K562 (cell line): Measurements from ENCODE around the gene PCP2.

Experiments
- BRD4 ChIP-seq: fragments of 200-600 bp; sonication (generic); IDR thresholded peaks from 2 replicates; pipeline ENCODE4 v1.6.1; 2017; ENCODE audit warnings: inconsistent platforms
- CAMTA2 ChIP-seq: fragments of 250-450 bp; sonication (Bioruptor Pico); conservative IDR thresholded peaks from 2 replicates; pipeline ENCODE4 v1.5.1; 2022
- CEBPZ ChIP-seq: fragments of 150-350 bp; IDR thresholded peaks from 2 replicates; pipeline ENCODE4 v1.6.1; 2014; ENCODE audit warnings: low read depth, mild to moderate bottlenecking, low read length, borderline replicate concordance
- CTCF ChIP-seq, 3 experiments: IDR thresholded peaks in 2 of 3; conservative IDR thresholded peaks in 1 of 3; 2 replicates each; pipeline ENCODE4 v1.5.1; 2011 to 2012; ENCODE audit warnings: low read length in 3 of 3, mild to moderate bottlenecking in 3 of 3, control low read depth in 2 of 3, improper control_type of control experiment in 1 of 3, inconsistent platforms in 1 of 3, low read depth in 1 of 3, mixed read lengths in 1 of 3, moderate library complexity in 1 of 3; ENCODE audit not compliant: insufficient read depth in 2 of 3
- FOXJ3 ChIP-seq: sonication (generic); formaldehyde crosslinking; IDR thresholded peaks from 2 replicates; pipeline ENCODE4 v1.4.0; 2020; ENCODE audit warnings: mild to moderate bottlenecking, missing genetic modification reagents
- GATAD2A ChIP-seq: fragments of 450-650 bp; IDR thresholded peaks from 2 replicates; pipeline ENCODE4 v1.6.1; 2017
- IRF2 ChIP-seq: sonication (generic); formaldehyde crosslinking; IDR thresholded peaks from 2 replicates; pipeline ENCODE4 v1.8.1; 2022; ENCODE audit warnings: mild to moderate bottlenecking, missing genetic modification reagents
- MXI1 ChIP-seq: IDR thresholded peaks from 2 replicates; pipeline ENCODE4 v1.6.1; 2011; ENCODE audit warnings: low read depth, mild to moderate bottlenecking, improper control_type of control experiment, low read length
- ZNF668 ChIP-seq: fragments of 250-450 bp; sonication (Bioruptor Pico); IDR thresholded peaks from 2 replicates; pipeline ENCODE4 v1.8.0; 2022; ENCODE audit warnings: mild to moderate bottlenecking, inconsistent platforms
- TF ChIP-seq, protein P1 (sequence below): fragments of 250-450 bp; sonication (Bioruptor Pico); IDR thresholded peaks from 2 replicates; pipeline ENCODE4 v1.8.0; 2022; ENCODE audit warnings: moderate library complexity, mild to moderate bottlenecking, inconsistent platforms
- TF ChIP-seq, protein P2 (sequence below): fragments of 250-450 bp; sonication (Bioruptor Pico); IDR thresholded peaks from 2 replicates; pipeline ENCODE4 v1.5.1; 2021; ENCODE audit warnings: mild to moderate bottlenecking
- TF ChIP-seq, protein P3 (sequence below): IDR thresholded peaks from 2 replicates; pipeline ENCODE4 v1.6.1; 2011; ENCODE audit warnings: borderline replicate concordance, low read depth, mild to moderate bottlenecking, moderate library complexity, low read length; ENCODE audit not compliant: insufficient read depth, poor library complexity, severe bottlenecking
- TF ChIP-seq, protein P4 (sequence below): sonication (generic); formaldehyde crosslinking; IDR thresholded peaks from 2 replicates; pipeline ENCODE4 v1.5.0; 2020; ENCODE audit warnings: missing genetic modification reagents

- TF ChIP-seq CEBPZ (no peak), CTCF (IDR thresholded peaks at IDR 0.05 in 2 of 3, conservative IDR thresholded peaks at IDR 0.05 in 1 of 3; ENCODE audit: insufficient read depth in 2 of 3, low read depth in 1 of 3, low read length in 3 of 3) (no peak), FOXJ3 (CRISPR knock-in tag) (no peak), MXI1 (no peak), BRD4 (no peak), CAMTA2 (CRISPR knock-in tag) (no peak), GATAD2A (no peak), IRF2 (CRISPR knock-in tag) (no peak), ZNF668 (CRISPR knock-in tag) (no peak)
- TF ChIP-seq, protein P1, sequence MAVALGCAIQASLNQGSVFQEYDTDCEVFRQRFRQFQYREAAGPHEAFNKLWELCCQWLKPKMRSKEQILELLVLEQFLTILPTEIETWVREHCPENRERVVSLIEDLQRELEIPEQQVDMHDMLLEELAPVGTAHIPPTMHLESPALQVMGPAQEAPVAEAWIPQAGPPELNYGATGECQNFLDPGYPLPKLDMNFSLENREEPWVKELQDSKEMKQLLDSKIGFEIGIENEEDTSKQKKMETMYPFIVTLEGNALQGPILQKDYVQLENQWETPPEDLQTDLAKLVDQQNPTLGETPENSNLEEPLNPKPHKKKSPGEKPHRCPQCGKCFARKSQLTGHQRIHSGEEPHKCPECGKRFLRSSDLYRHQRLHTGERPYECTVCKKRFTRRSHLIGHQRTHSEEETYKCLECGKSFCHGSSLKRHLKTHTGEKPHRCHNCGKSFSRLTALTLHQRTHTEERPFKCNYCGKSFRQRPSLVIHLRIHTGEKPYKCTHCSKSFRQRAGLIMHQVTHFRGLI (CRISPR knock-in tag) = no peak
- TF ChIP-seq, protein P2, sequence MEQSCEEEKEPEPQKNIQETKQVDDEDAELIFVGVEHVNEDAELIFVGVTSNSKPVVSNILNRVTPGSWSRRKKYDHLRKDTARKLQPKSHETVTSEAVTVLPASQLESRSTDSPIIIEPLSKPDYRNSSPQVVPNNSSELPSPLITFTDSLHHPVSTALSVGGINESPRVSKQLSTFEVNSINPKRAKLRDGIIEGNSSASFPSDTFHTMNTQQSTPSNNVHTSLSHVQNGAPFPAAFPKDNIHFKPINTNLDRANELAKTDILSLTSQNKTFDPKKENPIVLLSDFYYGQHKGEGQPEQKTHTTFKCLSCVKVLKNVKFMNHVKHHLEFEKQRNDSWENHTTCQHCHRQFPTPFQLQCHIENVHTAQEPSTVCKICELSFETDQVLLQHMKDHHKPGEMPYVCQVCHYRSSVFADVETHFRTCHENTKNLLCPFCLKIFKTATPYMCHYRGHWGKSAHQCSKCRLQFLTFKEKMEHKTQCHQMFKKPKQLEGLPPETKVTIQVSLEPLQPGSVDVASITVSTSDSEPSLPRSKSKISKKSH (CRISPR knock-in tag) = no peak
- TF ChIP-seq, protein P3, sequence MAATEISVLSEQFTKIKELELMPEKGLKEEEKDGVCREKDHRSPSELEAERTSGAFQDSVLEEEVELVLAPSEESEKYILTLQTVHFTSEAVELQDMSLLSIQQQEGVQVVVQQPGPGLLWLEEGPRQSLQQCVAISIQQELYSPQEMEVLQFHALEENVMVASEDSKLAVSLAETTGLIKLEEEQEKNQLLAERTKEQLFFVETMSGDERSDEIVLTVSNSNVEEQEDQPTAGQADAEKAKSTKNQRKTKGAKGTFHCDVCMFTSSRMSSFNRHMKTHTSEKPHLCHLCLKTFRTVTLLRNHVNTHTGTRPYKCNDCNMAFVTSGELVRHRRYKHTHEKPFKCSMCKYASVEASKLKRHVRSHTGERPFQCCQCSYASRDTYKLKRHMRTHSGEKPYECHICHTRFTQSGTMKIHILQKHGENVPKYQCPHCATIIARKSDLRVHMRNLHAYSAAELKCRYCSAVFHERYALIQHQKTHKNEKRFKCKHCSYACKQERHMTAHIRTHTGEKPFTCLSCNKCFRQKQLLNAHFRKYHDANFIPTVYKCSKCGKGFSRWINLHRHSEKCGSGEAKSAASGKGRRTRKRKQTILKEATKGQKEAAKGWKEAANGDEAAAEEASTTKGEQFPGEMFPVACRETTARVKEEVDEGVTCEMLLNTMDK = no peak
- TF ChIP-seq, protein P4, sequence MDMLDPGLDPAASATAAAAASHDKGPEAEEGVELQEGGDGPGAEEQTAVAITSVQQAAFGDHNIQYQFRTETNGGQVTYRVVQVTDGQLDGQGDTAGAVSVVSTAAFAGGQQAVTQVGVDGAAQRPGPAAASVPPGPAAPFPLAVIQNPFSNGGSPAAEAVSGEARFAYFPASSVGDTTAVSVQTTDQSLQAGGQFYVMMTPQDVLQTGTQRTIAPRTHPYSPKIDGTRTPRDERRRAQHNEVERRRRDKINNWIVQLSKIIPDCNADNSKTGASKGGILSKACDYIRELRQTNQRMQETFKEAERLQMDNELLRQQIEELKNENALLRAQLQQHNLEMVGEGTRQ (CRISPR knock-in tag) = no peak
These were observed 20.9 kb downstream of the PCP2 start for GRCh38 chr19:7612282-7613274.
